Gastrocnemius medialis (tissue), 4 donors: ENCODE results near the gene PDLIM4. TPM values are rescaled to one million over a fixed set of nuclear protein-coding genes. Genes with fewer than 3 reads are reported as not detected.

Source experiments
- ATAC-seq, 2 donors: fragments of 150-250 bp; one replicate each; pipeline ENCODE4 v1.9.1; 2016
- DNase-seq, 2 donors: peaks; one replicate each; pipeline ENCODE4 v3.0.0-alpha.2; 2019
- H3K27ac ChIP-seq, 4 donors: fragments of 200-600 bp; sonication (generic); 1 replicate in 1 of 4; 2 replicates in 3 of 4; pipeline ENCODE4 v1.5.1; 2016 to 2018; ENCODE audit warnings: mild to moderate bottlenecking in 2 of 4, moderate library complexity in 1 of 4
- H3K27me3 ChIP-seq, 3 donors: fragments of 200-600 bp; sonication (generic) in 2 of 3; 1 replicate in 1 of 3; 2 replicates in 2 of 3; pipeline versions ENCODE4 v1.5.1 to v1.6.0; 2016 to 2019; ENCODE audit warnings: mild to moderate bottlenecking in 1 of 3, moderate library complexity in 1 of 3
- H3K36me3 ChIP-seq, 2 donors: fragments of 200-600 bp; sonication (generic) in 1 of 2; one replicate each; pipeline ENCODE4 v1.5.1; 2017 to 2018
- H3K4me1 ChIP-seq, 2 donors: fragments of 200-600 bp; sonication (generic) in 1 of 2; one replicate each; pipeline ENCODE4 v1.5.1; 2016 to 2017; ENCODE audit warnings: mild to moderate bottlenecking in 2 of 2
- H3K4me3 ChIP-seq, 4 donors: fragments of 200-600 bp; sonication (generic) in 3 of 4; 1 replicate in 1 of 4; 2 replicates in 3 of 4; pipeline ENCODE4 v1.5.1; 2016 to 2019; ENCODE audit warnings: mild to moderate bottlenecking in 2 of 4
- H3K9me3 ChIP-seq, 3 donors: fragments of 200-600 bp; sonication (generic) in 2 of 3; 1 replicate in 1 of 3; 2 replicates in 2 of 3; pipeline ENCODE4 v1.5.1; 2016 to 2019
- POLR2A ChIP-seq, 2 donors: fragments of 450-650 bp; IDR thresholded peaks; one replicate each; pipeline ENCODE4 v1.6.1; 2017; ENCODE audit warnings: antibody characterized with exemption in 2 of 2, mild to moderate bottlenecking in 2 of 2, moderate library complexity in 2 of 2
- in situ Hi-C, 4 donors: fragments of 200-750 bp; cut with MboI; loops; one replicate each; pipeline versions ENCODE4 v1.15.0 to v1.8.0; 2017; ENCODE audit warnings: low sequenced_read_pairs in 4 of 4
- intact Hi-C: fragments of 100-400 bp; cut with DNase I; formaldehyde crosslinking; loops from one replicate; pipeline ENCODE4 v1.15.1; 2023; ENCODE audit warnings: low total_unique reads
- total RNA-seq, 4 donors: library from RNA; depleted of rRNA; stranded (reverse); fragments of >200 nt; gene quantifications; one replicate each; pipeline versions ENCODE4 v1.1.0 to v1.2.3, GENCODE V29; 2016
- TF ChIP-seq, protein P1 (sequence below), 5 experiments: fragments of 450-650 bp in 3 of 5; fragments of 200-600 bp in 2 of 5; sonication (generic) in 2 of 5; IDR thresholded peaks in 4 of 5; conservative IDR thresholded peaks in 1 of 5; 1 replicate in 4 of 5; 2 replicates in 1 of 5; pipeline ENCODE4 v1.5.1; 2016 to 2019; ENCODE audit warnings: antibody characterized with exemption in 5 of 5, mild to moderate bottlenecking in 3 of 5, moderate library complexity in 3 of 5

Gene PDLIM4
- total RNA-seq, 4 donors from 2014 or later: 0.66 to 8.0 (median 5.3) TPM

DNA sequence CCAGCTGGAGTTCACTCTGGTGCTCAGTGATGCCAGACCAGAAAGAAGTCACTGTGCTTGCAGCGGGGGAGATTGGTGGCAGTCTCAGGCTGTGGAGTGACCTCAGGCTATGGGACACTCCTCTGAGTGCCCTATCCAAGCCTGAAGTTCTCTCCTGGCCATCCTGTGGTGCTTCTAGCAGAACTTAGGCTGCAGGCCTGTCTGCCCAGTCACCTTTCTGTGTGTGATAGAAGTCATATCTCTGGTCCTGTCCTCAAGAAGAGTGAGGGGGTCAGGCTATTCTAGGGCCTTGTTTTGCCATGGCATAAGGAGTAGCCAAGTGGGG is 9.3 kb downstream of the PDLIM4 start:
- DNase-seq (no peak), ATAC-seq (no peak)
- in situ Hi-C loops: loop anchor here in 1 of 4 donors (25.0 kb wide), 1 partner anchor 246 kb away; no protein-coding TSS in a partner anchor
- H3K36me3 ChIP-seq: no peaks in the 10 kb centered on the region
- intact Hi-C loops: no loop called here
- H3K9me3 ChIP-seq: no peaks in the 10 kb centered on the region
- H3K27ac ChIP-seq: no peak overlapping the region
- H3K4me3 ChIP-seq: no peak overlapping the region
- no peaks in the 10 kb centered on the region for H3K27me3 ChIP-seq
- TF ChIP-seq POLR2A (IDR thresholded peaks at IDR 0.05): no peak
- TF ChIP-seq, protein P1, sequence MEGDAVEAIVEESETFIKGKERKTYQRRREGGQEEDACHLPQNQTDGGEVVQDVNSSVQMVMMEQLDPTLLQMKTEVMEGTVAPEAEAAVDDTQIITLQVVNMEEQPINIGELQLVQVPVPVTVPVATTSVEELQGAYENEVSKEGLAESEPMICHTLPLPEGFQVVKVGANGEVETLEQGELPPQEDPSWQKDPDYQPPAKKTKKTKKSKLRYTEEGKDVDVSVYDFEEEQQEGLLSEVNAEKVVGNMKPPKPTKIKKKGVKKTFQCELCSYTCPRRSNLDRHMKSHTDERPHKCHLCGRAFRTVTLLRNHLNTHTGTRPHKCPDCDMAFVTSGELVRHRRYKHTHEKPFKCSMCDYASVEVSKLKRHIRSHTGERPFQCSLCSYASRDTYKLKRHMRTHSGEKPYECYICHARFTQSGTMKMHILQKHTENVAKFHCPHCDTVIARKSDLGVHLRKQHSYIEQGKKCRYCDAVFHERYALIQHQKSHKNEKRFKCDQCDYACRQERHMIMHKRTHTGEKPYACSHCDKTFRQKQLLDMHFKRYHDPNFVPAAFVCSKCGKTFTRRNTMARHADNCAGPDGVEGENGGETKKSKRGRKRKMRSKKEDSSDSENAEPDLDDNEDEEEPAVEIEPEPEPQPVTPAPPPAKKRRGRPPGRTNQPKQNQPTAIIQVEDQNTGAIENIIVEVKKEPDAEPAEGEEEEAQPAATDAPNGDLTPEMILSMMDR (IDR thresholded peaks at IDR 0.05 in 4 of 5, conservative IDR thresholded peaks at IDR 0.05 in 1 of 5): no peak
- H3K4me1 ChIP-seq: peaks cover 0 to 6% of the 10 kb centered on the region in 2 donors

DNA sequence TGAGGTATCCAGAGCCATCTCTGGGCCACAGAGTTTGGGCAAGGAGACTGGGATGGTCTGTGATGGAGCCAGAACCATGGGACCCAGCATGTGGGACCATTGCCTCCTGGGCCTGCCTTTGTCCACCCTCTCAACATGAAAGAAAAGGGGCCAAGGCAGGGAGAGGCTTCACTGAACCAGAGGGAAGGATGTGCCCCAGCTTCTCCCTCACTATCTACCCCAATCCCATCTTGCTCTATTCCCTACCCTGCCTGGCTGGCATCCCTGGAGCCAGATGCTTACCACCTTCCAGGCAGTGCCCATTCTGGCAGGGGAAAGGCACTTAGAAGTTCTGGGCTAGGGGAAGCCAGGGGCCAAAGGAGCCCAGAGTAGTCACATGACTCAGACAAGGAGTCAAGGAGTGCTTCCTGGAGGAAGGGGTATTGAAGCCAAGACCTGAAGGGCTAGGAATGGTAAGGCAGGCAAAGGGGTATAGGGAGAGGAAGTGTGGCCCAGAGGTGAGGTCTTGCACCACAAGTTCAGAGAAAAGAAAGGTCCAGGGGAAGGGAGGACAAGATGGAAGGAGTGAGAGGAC is 9.8 kb downstream of the PDLIM4 start:
- H3K4me3 ChIP-seq: no peak overlapping the region
- no peaks in the 10 kb centered on the region for H3K9me3 ChIP-seq
- H3K36me3 ChIP-seq: no peaks in the 10 kb centered on the region
- DNase-seq: no peak
- no peak for ATAC-seq
- TF ChIP-seq, protein P1 (IDR thresholded peaks at IDR 0.05 in 4 of 5, conservative IDR thresholded peaks at IDR 0.05 in 1 of 5): no peak
- no peak for TF ChIP-seq POLR2A (IDR thresholded peaks at IDR 0.05)
- intact Hi-C loops: no loop called here
- no peak overlapping the region for H3K27ac ChIP-seq
- H3K27me3 ChIP-seq: no peaks in the 10 kb centered on the region
- in situ Hi-C loops: loop anchor here in 1 of 4 donors (25.0 kb wide), 1 partner anchor 245 kb away; no protein-coding TSS in a partner anchor
- H3K4me1 ChIP-seq: peaks cover 0 to 6% of the 10 kb centered on the region in 2 donors

DNA sequence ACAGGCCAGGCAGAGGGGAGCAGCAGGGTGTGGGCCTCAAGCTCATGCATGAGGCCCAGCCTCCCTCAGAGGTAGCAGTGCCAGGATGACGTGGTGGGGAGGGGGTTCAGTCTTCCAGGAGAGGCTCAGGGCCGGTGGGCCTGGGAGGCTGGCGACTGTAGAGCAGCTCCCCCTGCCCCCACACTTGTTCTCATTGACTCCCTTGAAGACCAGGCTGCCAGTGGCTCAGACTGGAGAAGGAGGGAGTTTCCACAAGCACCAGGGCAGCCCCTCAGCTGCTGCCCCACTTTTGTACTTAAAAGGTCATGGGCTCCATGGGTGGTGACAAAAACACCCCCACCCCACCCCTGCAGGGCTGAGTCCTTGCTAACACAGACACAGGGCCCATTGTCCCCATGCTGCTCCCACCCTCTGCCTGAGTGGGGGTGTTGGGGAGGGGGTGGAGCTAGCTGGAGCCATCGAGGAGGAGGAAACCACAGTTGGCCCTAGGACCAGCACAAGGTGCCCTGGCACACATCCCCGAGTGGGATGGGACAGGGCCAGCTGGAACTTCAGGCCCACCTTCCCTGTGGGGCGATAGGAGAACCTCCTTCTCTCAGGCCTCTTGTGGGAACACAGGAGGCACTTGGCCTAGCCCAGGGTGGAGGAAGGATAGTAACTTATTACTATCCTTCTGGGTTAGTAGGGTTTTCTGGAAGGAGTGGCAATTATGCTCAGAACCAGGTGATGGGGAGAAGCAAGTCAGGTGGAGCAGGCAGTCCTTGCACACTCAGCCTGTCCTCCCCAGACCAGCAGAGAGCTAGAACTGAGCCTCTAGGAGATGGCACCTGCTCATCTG is 10.7 kb downstream of the PDLIM4 start:
- ATAC-seq (no peak), DNase-seq (no peak)

DNA sequence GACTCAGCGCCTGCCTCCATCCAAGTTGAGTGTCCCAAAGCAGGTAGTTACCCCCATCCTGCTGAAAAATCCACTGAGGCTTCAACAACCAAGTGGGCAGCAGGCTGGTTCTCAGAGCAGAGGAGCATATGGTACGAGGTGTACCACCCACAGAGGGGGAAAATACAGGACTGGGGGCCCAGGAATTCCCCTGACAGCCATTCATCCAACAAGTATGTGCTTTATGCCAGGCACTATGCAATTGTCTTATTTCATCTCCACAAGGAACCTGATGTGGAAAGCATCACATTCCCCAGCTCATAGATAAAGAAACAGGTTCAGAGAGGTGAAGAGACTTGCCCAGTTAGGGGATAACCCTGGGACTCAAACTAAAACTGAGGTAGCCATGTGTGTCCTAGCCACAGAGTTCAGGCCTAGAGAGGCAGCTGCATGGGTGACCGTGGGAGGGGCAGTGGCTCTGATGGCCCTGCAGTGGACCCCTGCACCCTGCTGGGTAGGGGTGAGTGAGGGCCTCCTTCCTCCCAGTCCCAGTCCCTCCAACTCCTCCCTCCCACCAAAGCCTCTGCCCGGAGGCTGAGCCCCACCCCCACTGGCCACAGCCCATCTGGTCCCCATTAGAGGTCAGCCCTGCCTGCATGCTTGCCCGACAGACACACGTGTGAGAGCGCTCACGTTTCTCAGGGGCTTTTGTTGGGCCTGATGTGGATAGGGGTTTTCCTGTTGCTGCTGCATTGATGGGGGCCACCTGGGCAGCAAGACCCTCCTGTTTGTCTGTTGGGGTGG is 11.5 kb downstream of the PDLIM4 start:
- H3K9me3 ChIP-seq: no peaks in the 10 kb centered on the region
- H3K36me3 ChIP-seq: no peaks in the 10 kb centered on the region
- H3K4me1 ChIP-seq: peaks cover 5 to 12% of the 10 kb centered on the region in 2 donors
- ATAC-seq: no peak
- H3K27ac ChIP-seq: no peak overlapping the region
- no peak for TF ChIP-seq POLR2A (IDR thresholded peaks at IDR 0.05)
- TF ChIP-seq, protein P1 (IDR thresholded peaks at IDR 0.05 in 4 of 5, conservative IDR thresholded peaks at IDR 0.05 in 1 of 5): no peak
- no peaks in the 10 kb centered on the region for H3K27me3 ChIP-seq
- DNase-seq: no peak
- intact Hi-C loops: no loop called here
- in situ Hi-C loops: loop anchor here in 1 of 4 donors (25.0 kb wide), 1 partner anchor 243 kb away; no protein-coding TSS in a partner anchor
- H3K4me3 ChIP-seq: no peak overlapping the region

More for the DNA sequence above, 10.7 kb downstream of the PDLIM4 start:
- H3K4me1 ChIP-seq: peaks cover 5 to 12% of the 10 kb centered on the region in 2 donors
- no peaks in the 10 kb centered on the region for H3K9me3 ChIP-seq
- H3K36me3 ChIP-seq: no peaks in the 10 kb centered on the region
- intact Hi-C loops: no loop called here
- no peak overlapping the region for H3K4me3 ChIP-seq
- no peak for TF ChIP-seq POLR2A (IDR thresholded peaks at IDR 0.05)
- TF ChIP-seq, protein P1 (IDR thresholded peaks at IDR 0.05 in 4 of 5, conservative IDR thresholded peaks at IDR 0.05 in 1 of 5): no peak
- in situ Hi-C loops: loop anchor here in 1 of 4 donors (25.0 kb wide), 1 partner anchor 244 kb away; no protein-coding TSS in a partner anchor
- no peak overlapping the region for H3K27ac ChIP-seq
- no peaks in the 10 kb centered on the region for H3K27me3 ChIP-seq
